GM12891 (cell line): Measurements from ENCODE around the gene MAPT.

Experiments
- POLR2A ChIP-seq: IDR thresholded peaks from 2 replicates; pipeline ENCODE4 v1.6.1; 2011; ENCODE audit warnings: low read depth, low read length, control low read depth
- POLR2AphosphoS5 ChIP-seq: IDR thresholded peaks from 2 replicates; pipeline ENCODE4 v1.6.1; 2011; ENCODE audit warnings: low read depth, low read length, control low read depth
- POU2F2 ChIP-seq: IDR thresholded peaks from 2 replicates; pipeline ENCODE4 v1.6.1; 2011; ENCODE audit warnings: low read depth, mild to moderate bottlenecking, control low read depth, low read length, moderate library complexity
- TAF1 ChIP-seq: IDR thresholded peaks from 2 replicates; pipeline ENCODE4 v1.6.1; 2011; ENCODE audit warnings: low read depth, low read length, control low read depth

- TF ChIP-seq POLR2AphosphoS5 (no peak), TAF1 (no peak), POU2F2 (no peak), POLR2A (no peak)
These were observed 40.9 kb downstream of the MAPT start for GRCh38 chr17:45935197-45935709.
